Loucy (cell line): Measurements from ENCODE around the gene CDYL2.
A peak's percentile ranks its signal among the peaks of the same experiment; 100 is the strongest.
"Not testable (repeated sequence)": the region's sequence is repeated elsewhere in the genome, so short reads cannot be mapped to it uniquely, and the experiment has no call there.

Experiments
- H2AFZ ChIP-seq: fragments of 200-600 bp; sonication (generic); 2 replicates; pipeline ENCODE4 v1.6.0; 2016; ENCODE audit warnings: antibody characterized with exemption, mild to moderate bottlenecking, low read length, moderate library complexity
- H3F3A ChIP-seq: fragments of 200-600 bp; 2 replicates; pipeline ENCODE4 v1.6.0; 2016; ENCODE audit warnings: antibody characterized with exemption, low read depth, mild to moderate bottlenecking
- H3K27me3 ChIP-seq: fragments of 200-600 bp; sonication (generic); 2 replicates; pipeline ENCODE4 v1.6.1; 2014; ENCODE audit warnings: low read length, mild to moderate bottlenecking; ENCODE audit not compliant: insufficient read depth, poor library complexity, severe bottlenecking
- H3K36me3 ChIP-seq: fragments of 200-600 bp; sonication (generic); 2 replicates; pipeline ENCODE4 v1.6.1; 2016; ENCODE audit warnings: low read length; ENCODE audit not compliant: insufficient read depth
- H3K4me1 ChIP-seq: fragments of 200-600 bp; sonication (generic); 2 replicates; pipeline ENCODE4 v1.5.1; 2014; ENCODE audit warnings: low read length, mild to moderate bottlenecking; ENCODE audit not compliant: insufficient read depth, poor library complexity, severe bottlenecking
- H3K4me2 ChIP-seq: fragments of 200-600 bp; sonication (generic); 2 replicates; pipeline ENCODE4 v1.6.0; 2014; ENCODE audit warnings: antibody characterized with exemption, low read length, low read depth, mild to moderate bottlenecking; ENCODE audit not compliant: poor library complexity, severe bottlenecking
- H3K4me3 ChIP-seq: fragments of 200-600 bp; sonication (generic); 2 replicates; pipeline ENCODE4 v1.5.1; 2014; ENCODE audit warnings: low read length, mild to moderate bottlenecking, mixed read lengths; ENCODE audit not compliant: poor library complexity, severe bottlenecking
- H3K79me2 ChIP-seq: fragments of 200-600 bp; sonication (generic); 2 replicates; pipeline ENCODE4 v1.6.1; 2014; ENCODE audit warnings: low read length; ENCODE audit not compliant: insufficient read depth
- H3K9ac ChIP-seq: fragments of 200-600 bp; sonication (generic); 2 replicates; pipeline ENCODE4 v1.6.0; 2014; ENCODE audit warnings: mild to moderate bottlenecking, low read depth, low read length, moderate library complexity; ENCODE audit not compliant: poor library complexity, severe bottlenecking
- H3K9me2 ChIP-seq: fragments of 200-600 bp; sonication (generic); replicated peaks from 2 replicates; pipeline ENCODE4 v1.6.1; 2016; ENCODE audit warnings: low read depth, low read length, mixed read lengths
- H3K9me3 ChIP-seq: fragments of 200-600 bp; sonication (generic); 2 replicates; pipeline ENCODE4 v1.6.1; 2014; ENCODE audit warnings: mild to moderate bottlenecking, antibody characterized with exemption, low read length, low read depth; ENCODE audit not compliant: insufficient read depth
- H4K20me1 ChIP-seq: fragments of 200-600 bp; sonication (generic); 2 replicates; pipeline ENCODE4 v1.6.0; 2014; ENCODE audit warnings: antibody characterized with exemption, low read length, mild to moderate bottlenecking; ENCODE audit not compliant: insufficient read depth, poor library complexity, severe bottlenecking
- EZH2phosphoT487 ChIP-seq: fragments of 200-600 bp; IDR thresholded peaks from 2 replicates; pipeline ENCODE4 v1.6.1; 2018; ENCODE audit warnings: antibody characterized with exemption, mild to moderate bottlenecking, moderate library complexity, borderline replicate concordance
- TF ChIP-seq, protein P1 (sequence below): fragments of 200-600 bp; sonication (generic); conservative IDR thresholded peaks from 2 replicates; pipeline ENCODE4 v1.5.1; 2014; ENCODE audit warnings: mild to moderate bottlenecking, antibody characterized with exemption, low read length

Gene CDYL2

GRCh38 chr16:80824623-80825364, 20.4 kb upstream of the CDYL2 start:
- Histone ChIP-seq H3K79me2 (no peaks in the 10 kb centered on the region), H3K4me1 (peaks cover 4% of the 10 kb centered on the region), H3K36me3 (no peaks in the 10 kb centered on the region), H3K9me3 (no peaks in the 10 kb centered on the region), H3K4me3 (no peak overlapping the region), H3F3A (no peaks in the 10 kb centered on the region), H4K20me1 (no peaks in the 10 kb centered on the region), H3K9ac (no peak overlapping the region), H3K9me2 (no peaks in the 10 kb centered on the region), H3K27me3 (no peaks in the 10 kb centered on the region), H2AFZ (no peak overlapping the region), H3K4me2 (no peak overlapping the region)
- TF ChIP-seq, protein P1, sequence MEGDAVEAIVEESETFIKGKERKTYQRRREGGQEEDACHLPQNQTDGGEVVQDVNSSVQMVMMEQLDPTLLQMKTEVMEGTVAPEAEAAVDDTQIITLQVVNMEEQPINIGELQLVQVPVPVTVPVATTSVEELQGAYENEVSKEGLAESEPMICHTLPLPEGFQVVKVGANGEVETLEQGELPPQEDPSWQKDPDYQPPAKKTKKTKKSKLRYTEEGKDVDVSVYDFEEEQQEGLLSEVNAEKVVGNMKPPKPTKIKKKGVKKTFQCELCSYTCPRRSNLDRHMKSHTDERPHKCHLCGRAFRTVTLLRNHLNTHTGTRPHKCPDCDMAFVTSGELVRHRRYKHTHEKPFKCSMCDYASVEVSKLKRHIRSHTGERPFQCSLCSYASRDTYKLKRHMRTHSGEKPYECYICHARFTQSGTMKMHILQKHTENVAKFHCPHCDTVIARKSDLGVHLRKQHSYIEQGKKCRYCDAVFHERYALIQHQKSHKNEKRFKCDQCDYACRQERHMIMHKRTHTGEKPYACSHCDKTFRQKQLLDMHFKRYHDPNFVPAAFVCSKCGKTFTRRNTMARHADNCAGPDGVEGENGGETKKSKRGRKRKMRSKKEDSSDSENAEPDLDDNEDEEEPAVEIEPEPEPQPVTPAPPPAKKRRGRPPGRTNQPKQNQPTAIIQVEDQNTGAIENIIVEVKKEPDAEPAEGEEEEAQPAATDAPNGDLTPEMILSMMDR, result peak; percentile 89
- no peak for TF ChIP-seq EZH2phosphoT487

- no peak overlapping the region for H3K9ac ChIP-seq
- no peaks in the 10 kb centered on the region for H3K27me3 ChIP-seq
- no peaks in the 10 kb centered on the region for H3K36me3 ChIP-seq
- no peak overlapping the region for H3K4me3 ChIP-seq
- no peak overlapping the region for H3K4me2 ChIP-seq
- H3K79me2 ChIP-seq, result no peaks in the 10 kb centered on the region
- H2AFZ ChIP-seq, result no peak overlapping the region
- H3K9me3 ChIP-seq, result no peaks in the 10 kb centered on the region
- no peaks in the 10 kb centered on the region for H3F3A ChIP-seq
- TF ChIP-seq, protein P1, result no peak
- no peak for TF ChIP-seq EZH2phosphoT487
- H4K20me1 ChIP-seq, result no peaks in the 10 kb centered on the region
- no peaks in the 10 kb centered on the region for H3K4me1 ChIP-seq
- no peaks in the 10 kb centered on the region for H3K9me2 ChIP-seq
These were observed 15.6 kb upstream of the CDYL2 start for GRCh38 chr16:80819988-80820387.

- H3K4me3 ChIP-seq, result no peak overlapping the region
- H3K27me3 ChIP-seq, result no peaks in the 10 kb centered on the region
- no peaks in the 10 kb centered on the region for H3K9me3 ChIP-seq
- H3K79me2 ChIP-seq, result no peaks in the 10 kb centered on the region
- no peaks in the 10 kb centered on the region for H3K36me3 ChIP-seq
- no peaks in the 10 kb centered on the region for H3K4me1 ChIP-seq
- no peak overlapping the region for H3K4me2 ChIP-seq
- H4K20me1 ChIP-seq, result no peaks in the 10 kb centered on the region
- H3K9ac ChIP-seq, result no peak overlapping the region
- H3F3A ChIP-seq, result no peaks in the 10 kb centered on the region
- H3K9me2 ChIP-seq, result no peaks in the 10 kb centered on the region
- no peak overlapping the region for H2AFZ ChIP-seq
- TF ChIP-seq EZH2phosphoT487, result no peak
- TF ChIP-seq, protein P1, result no peak
These were observed 12.0 kb upstream of the CDYL2 start for GRCh38 chr16:80816356-80816755.

DNA sequence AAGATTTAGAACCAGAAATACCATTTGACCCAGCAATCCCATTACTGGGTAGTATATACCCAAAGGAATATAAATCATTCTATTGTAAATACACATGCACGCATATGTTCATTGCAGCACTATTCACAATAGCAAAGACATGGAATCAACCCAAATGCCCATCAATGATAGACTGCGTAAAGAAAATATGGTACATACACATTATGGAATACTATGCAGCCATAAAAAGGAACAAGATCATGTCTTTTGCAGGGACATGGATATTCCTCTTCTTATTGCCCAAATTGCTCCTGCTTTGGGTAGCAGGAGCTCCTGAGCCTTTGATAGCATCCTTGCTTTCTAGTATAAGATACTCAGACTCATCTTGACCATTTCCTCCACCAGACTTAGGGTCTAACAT, 10.9 kb upstream of the CDYL2 start:
- H3K36me3 ChIP-seq, H3K4me2 ChIP-seq, H3F3A ChIP-seq, H3K9me2 ChIP-seq, H2AFZ ChIP-seq, H3K4me3 ChIP-seq, H4K20me1 ChIP-seq, H3K4me1 ChIP-seq, H3K27me3 ChIP-seq, H3K9ac ChIP-seq, H3K9me3 ChIP-seq, H3K79me2 ChIP-seq: not testable (repeated sequence)
